Myometrial cell (primary cell): Measurements from ENCODE around the gene FSHB. TPM values are rescaled to one million over a fixed set of nuclear protein-coding genes. Genes with fewer than 3 reads are reported as not detected.

Experiments used
- total RNA-seq: library from RNA; depleted of rRNA; stranded (reverse); fragments of >200 nt; gene quantifications from 2 replicates; pipeline ENCODE4 v1.2.3, GENCODE V29; 2015

FSHB gene
- not detected in 2 replicates for total RNA-seq

DNA sequence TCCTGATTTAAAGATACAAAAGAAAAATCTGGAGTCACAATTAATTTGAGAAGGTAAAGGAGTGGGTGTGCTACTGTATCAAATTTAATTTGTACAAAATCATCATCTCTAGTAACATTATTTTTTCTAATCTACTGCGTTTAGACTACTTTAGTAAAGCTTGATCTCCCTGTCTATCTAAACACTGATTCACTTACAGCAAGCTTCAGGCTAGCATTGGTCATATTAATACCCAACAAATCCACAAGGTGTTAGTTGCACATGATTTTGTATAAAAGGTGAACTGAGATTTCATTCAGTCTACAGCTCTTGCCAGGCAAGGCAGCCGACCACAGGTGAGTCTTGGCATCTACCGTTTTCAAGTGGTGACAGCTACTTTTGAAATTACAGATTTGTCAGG, at the start of gene FSHB:
TSS of gene FSHB (plus strand) at position 301 of the 400 bp plus-strand sequence. CDS start 889 bp downstream, outside the sequence.

Other genes with a start within 250 kb of the FSHB start
- not detected in 2 replicates for gene KCNA4, start 214.0 kb upstream of the FSHB start, total RNA-seq
- gene ARL14EP, start 92.1 kb downstream of the FSHB start, total RNA-seq: 19.7 and 20.2 TPM in 2 replicates